ENCODE data around the gene ATP11B. TPM values are rescaled to one million over a fixed set of nuclear protein-coding genes. Genes with fewer than 3 reads are reported as not detected.

The ATP11B gene
- total RNA-seq, 1 experiment from 2014 or later, result 48.8 TPM

DNA sequence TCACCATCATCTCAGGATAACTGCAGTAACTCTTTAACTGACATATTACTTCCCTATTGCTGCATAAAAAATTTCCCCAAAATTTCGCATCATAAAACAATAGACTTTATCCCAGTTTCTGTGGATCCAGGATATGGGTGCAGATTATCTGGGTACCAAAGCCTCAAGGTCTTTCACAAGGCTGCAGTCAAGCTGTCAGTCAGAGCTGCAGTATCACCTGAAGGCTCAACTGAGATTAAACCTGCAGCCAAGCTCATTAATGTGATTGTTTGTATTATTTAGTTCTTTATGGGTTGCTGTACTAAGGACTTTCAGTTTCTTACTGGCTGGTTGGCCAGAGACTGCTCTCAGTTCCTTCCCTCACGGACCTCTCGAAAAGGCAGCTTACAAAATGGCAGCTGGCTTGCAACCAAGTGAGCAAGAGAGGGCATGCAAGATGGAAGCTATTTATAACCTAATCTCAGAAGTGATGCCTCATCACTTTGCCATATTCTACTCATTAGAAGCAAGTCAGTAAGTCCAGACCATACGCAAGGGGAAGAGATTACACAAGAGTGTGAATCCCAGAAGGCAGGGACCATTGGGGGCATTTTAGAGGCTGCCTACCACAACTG is 132.1 kb downstream of the ATP11B start:
- Histone ChIP-seq H3K9me2 (replicated peaks; ENCODE audit: low read length) (no peaks in the 10 kb centered on the region), H3K4me2 (ENCODE audit: low read length) (no peak overlapping the region), H4K20me1 (ENCODE audit: low read length) (no peaks in the 10 kb centered on the region), H3F3A (ENCODE audit: low read length, unreplicated experiment) (no peaks in the 10 kb centered on the region), H3K36me3 (ENCODE audit: low read depth, low read length) (no peaks in the 10 kb centered on the region), H3K9ac (ENCODE audit: low read length) (no peak overlapping the region), H3K27me3 (ENCODE audit: low read length) (no peaks in the 10 kb centered on the region), H3K9me3 (ENCODE audit: low read length) (no peaks in the 10 kb centered on the region), H3K27ac (ENCODE audit: low read length) (no peak overlapping the region), H3K4me3 (ENCODE audit: low read length) (no peak overlapping the region), H3K4me1 (ENCODE audit: insufficient read depth, low read length) (no peaks in the 10 kb centered on the region), H2AFZ (ENCODE audit: low read length) (no peak overlapping the region), H3K79me2 (ENCODE audit: low read length) (no peaks in the 10 kb centered on the region)
- TF ChIP-seq EZH2 (IDR thresholded peaks at IDR 0.05; ENCODE audit: low read length, unreplicated experiment), result no peak
- TF ChIP-seq CTCF (conservative IDR thresholded peaks at IDR 0.05; ENCODE audit: low read depth, low read length), result no peak
- no peak for TF ChIP-seq EZH2phosphoT487 (IDR thresholded peaks at IDR 0.05; ENCODE audit: borderline replicate concordance, low read length)
- DNase-seq, result no peak
- no peak for ATAC-seq
- ChIA-PET CTCF (no interaction called here), POLR2A (ENCODE audit: unreplicated experiment) (no interaction called here)
- intact Hi-C loops (cut with micrococcal nuclease), result no loop called here
- BruUV-seq (replicated peaks), result no TSS peak

DNA sequence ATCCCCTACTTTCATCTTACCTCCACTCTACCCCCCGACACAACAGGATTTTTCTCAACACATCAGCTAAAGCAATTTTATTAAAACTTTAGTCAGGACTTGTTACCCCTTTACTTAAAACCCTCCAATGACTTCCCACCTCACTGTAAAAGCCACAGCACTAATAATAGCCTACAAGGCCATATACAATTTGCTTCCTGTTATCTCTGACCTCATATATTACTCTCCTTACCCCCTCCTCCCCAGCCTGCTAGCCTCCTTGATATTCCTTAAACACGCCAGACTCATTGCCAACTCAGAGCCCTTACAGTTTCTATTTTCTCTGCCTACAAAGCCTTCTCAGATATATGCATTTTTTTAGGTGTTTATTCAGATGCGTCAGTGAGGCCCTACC is 132.6 kb downstream of the ATP11B start:
- H3K79me2 ChIP-seq (ENCODE audit: low read length), result no peaks in the 10 kb centered on the region
- no peak for ATAC-seq
- no peak overlapping the region for H3K9ac ChIP-seq (ENCODE audit: low read length)
- no peak overlapping the region for H3K27ac ChIP-seq (ENCODE audit: low read length)
- ChIA-PET POLR2A (ENCODE audit: unreplicated experiment) (no interaction called here), CTCF (no interaction called here)
- no peaks in the 10 kb centered on the region for H3K9me3 ChIP-seq (ENCODE audit: low read length)
- intact Hi-C loops (cut with micrococcal nuclease), result no loop called here
- no peaks in the 10 kb centered on the region for H3K4me1 ChIP-seq (ENCODE audit: insufficient read depth, low read length)
- TF ChIP-seq CTCF (conservative IDR thresholded peaks at IDR 0.05; ENCODE audit: low read depth, low read length) (no peak), EZH2phosphoT487 (IDR thresholded peaks at IDR 0.05; ENCODE audit: borderline replicate concordance, low read length) (no peak), EZH2 (IDR thresholded peaks at IDR 0.05; ENCODE audit: low read length, unreplicated experiment) (no peak)
- no peaks in the 10 kb centered on the region for H3K27me3 ChIP-seq (ENCODE audit: low read length)
- H3K4me2 ChIP-seq (ENCODE audit: low read length), result no peak overlapping the region
- DNase-seq, result no peak
- H3K9me2 ChIP-seq (replicated peaks; ENCODE audit: low read length), result no peaks in the 10 kb centered on the region
- H3K4me3 ChIP-seq (ENCODE audit: low read length), result no peak overlapping the region
- H4K20me1 ChIP-seq (ENCODE audit: low read length), result no peaks in the 10 kb centered on the region
- no TSS peak for BruUV-seq (replicated peaks)
- no peak overlapping the region for H2AFZ ChIP-seq (ENCODE audit: low read length)
- no peaks in the 10 kb centered on the region for H3F3A ChIP-seq (ENCODE audit: low read length, unreplicated experiment)
- H3K36me3 ChIP-seq (ENCODE audit: low read depth, low read length), result no peaks in the 10 kb centered on the region

DNA sequence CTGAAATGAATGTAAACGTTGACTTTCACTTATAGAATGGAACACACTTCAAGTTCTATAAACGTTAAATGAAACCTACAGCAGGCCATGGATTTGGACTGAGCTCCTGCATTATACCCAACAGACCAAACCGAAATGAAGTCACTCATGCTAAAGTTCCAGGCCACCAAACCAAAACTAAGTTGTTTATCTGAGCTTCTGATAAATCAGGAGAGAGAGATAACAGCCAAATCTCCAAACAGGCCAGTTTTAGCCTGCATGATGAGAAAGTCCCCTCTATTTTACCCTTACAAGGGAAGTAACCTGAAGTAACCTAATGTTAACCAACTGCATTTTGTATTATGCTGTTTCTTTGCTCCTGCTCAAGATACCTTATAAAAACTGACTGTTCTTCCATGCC is 142.5 kb downstream of the ATP11B start:
- intact Hi-C loops (cut with micrococcal nuclease), result no loop called here
- Histone ChIP-seq H3K36me3 (ENCODE audit: low read depth, low read length) (peaks cover 3% of the 10 kb centered on the region; the same call in 1 of the 2 replicates), H3K4me2 (ENCODE audit: low read length) (no peak overlapping the region), H3K9me3 (ENCODE audit: low read length) (no peaks in the 10 kb centered on the region), H2AFZ (ENCODE audit: low read length) (no peak overlapping the region), H3K9ac (ENCODE audit: low read length) (no peak overlapping the region), H3K9me2 (replicated peaks; ENCODE audit: low read length) (no peaks in the 10 kb centered on the region), H3F3A (ENCODE audit: low read length, unreplicated experiment) (no peaks in the 10 kb centered on the region), H3K4me3 (ENCODE audit: low read length) (no peak overlapping the region), H3K27me3 (ENCODE audit: low read length) (no peaks in the 10 kb centered on the region), H3K27ac (ENCODE audit: low read length) (no peak overlapping the region), H3K4me1 (ENCODE audit: insufficient read depth, low read length) (no peaks in the 10 kb centered on the region), H4K20me1 (ENCODE audit: low read length) (no peaks in the 10 kb centered on the region), H3K79me2 (ENCODE audit: low read length) (no peaks in the 10 kb centered on the region)
- ChIA-PET POLR2A (ENCODE audit: unreplicated experiment) (no interaction called here), CTCF (no interaction called here)
- ATAC-seq (no peak), DNase-seq (no peak)
- TF ChIP-seq CTCF (conservative IDR thresholded peaks at IDR 0.05; ENCODE audit: low read depth, low read length) (no peak), EZH2 (IDR thresholded peaks at IDR 0.05; ENCODE audit: low read length, unreplicated experiment) (no peak), EZH2phosphoT487 (IDR thresholded peaks at IDR 0.05; ENCODE audit: borderline replicate concordance, low read length) (no peak)
- no TSS peak for BruUV-seq (replicated peaks)

All from PC-3 (cell line).